SK-N-SH (cell line): ENCODE measurements around the gene RTN4RL2. TPM values are rescaled to one million over a fixed set of nuclear protein-coding genes. Genes with fewer than 3 reads are reported as not detected.

Source experiments
- CTCF ChIA-PET: fragments of 300-600, 350-600 bp; formaldehyde crosslinking; extraction: SDS; loops from one replicate; lab custom pipeline; 2021; lab: Yijun Ruan, JAX
- POLR2A ChIA-PET: fragments of 350-600 bp; sonication (Branson Sonifier 250); formaldehyde crosslinking; extraction: SDS; loops from one replicate; lab custom pipeline; 2020; ENCODE audit warnings: antibody characterized with exemption, inconsistent platforms; lab: Yijun Ruan, JAX
- DNase-seq: peaks from one replicate; pipeline ENCODE4 v3.0.0; 2012
- H2AFZ ChIP-seq: fragments of 200-600 bp; sonication (generic); 2 replicates; pipeline ENCODE4 v1.8.1; 2016; ENCODE audit warnings: antibody characterized with exemption, mild to moderate bottlenecking, low read depth
- H3F3A ChIP-seq: fragments of 200-600 bp; sonication (generic); replicated peaks from 2 replicates; pipeline ENCODE3; 2016; ENCODE audit warnings: antibody characterized with exemption, mild to moderate bottlenecking; ENCODE audit not compliant: insufficient read depth
- H3K27ac ChIP-seq, 2 experiments: fragments of 200-500 bp in 1 of 2; fragments of 200-600 bp in 1 of 2; sonication (Bioruptor generic) in 1 of 2; sonication (generic), shearing (Covaris generic) in 1 of 2; 2 replicates each; pipeline versions ENCODE4 v1.5.1 to v1.6.1; 2014 to 2016; ENCODE audit warnings: low read depth in 2 of 2, inconsistent platforms in 1 of 2, low read length in 1 of 2, mild to moderate bottlenecking in 1 of 2, mixed read lengths in 1 of 2
- H3K27me3 ChIP-seq: fragments of 200-600 bp; sonication (generic), shearing (Covaris generic); 2 replicates; pipeline ENCODE4 v1.6.1; 2016; ENCODE audit warnings: mixed run types; ENCODE audit not compliant: insufficient read depth
- H3K36me3 ChIP-seq, 2 experiments: fragments of 200-500 bp in 1 of 2; fragments of 200-600 bp in 1 of 2; sonication (Bioruptor generic) in 1 of 2; sonication (generic) in 1 of 2; replicated peaks in 1 of 2; 2 replicates each; pipeline versions ENCODE3 to v1.5.1; 2014 to 2016; ENCODE audit warnings: low read length in 1 of 2, mild to moderate bottlenecking in 1 of 2; ENCODE audit not compliant: insufficient read depth in 2 of 2, control insufficient read depth in 1 of 2
- H3K4me1 ChIP-seq, 2 experiments: fragments of 200-500 bp in 1 of 2; fragments of 200-600 bp in 1 of 2; sonication (Bioruptor generic) in 1 of 2; sonication (generic), shearing (Covaris generic) in 1 of 2; 2 replicates each; pipeline versions ENCODE4 v1.5.1 to v1.6.1; 2014 to 2016; ENCODE audit warnings: low read depth in 1 of 2, low read length in 1 of 2, mixed run types in 1 of 2; ENCODE audit not compliant: insufficient read depth in 2 of 2, control insufficient read depth in 1 of 2
- H3K4me2 ChIP-seq: fragments of 200-600 bp; sonication (generic), shearing (Covaris generic); 2 replicates; pipeline ENCODE4 v1.6.1; 2017; ENCODE audit warnings: mixed run types
- H3K4me3 ChIP-seq, 2 experiments: fragments of 200-500 bp in 1 of 2; fragments of 200-600 bp in 1 of 2; sonication (Bioruptor generic) in 1 of 2; sonication (generic), shearing (Covaris generic) in 1 of 2; 2 replicates each; pipeline versions ENCODE4 v1.5.1 to v1.8.1; 2014 to 2016; ENCODE audit warnings: low read depth in 2 of 2, inconsistent platforms in 1 of 2, low read length in 1 of 2, mild to moderate bottlenecking in 1 of 2, mixed read lengths in 1 of 2, moderate library complexity in 1 of 2
- H3K79me2 ChIP-seq: fragments of 200-600 bp; sonication (generic); 2 replicates; pipeline ENCODE4 v1.8.1; 2017; ENCODE audit warnings: mild to moderate bottlenecking; ENCODE audit not compliant: insufficient read depth
- H3K9ac ChIP-seq: fragments of 200-600 bp; sonication (generic); 2 replicates; pipeline ENCODE4 v1.6.1; 2017; ENCODE audit warnings: mixed run types
- H3K9me2 ChIP-seq: fragments of 200-600 bp; sonication (generic); 2 replicates; pipeline ENCODE4 v1.6.1; 2017; ENCODE audit warnings: mixed run types
- H3K9me3 ChIP-seq: fragments of 200-600 bp; sonication (generic); 2 replicates; pipeline ENCODE4 v1.6.1; 2017; ENCODE audit warnings: mixed run types, mild to moderate bottlenecking, moderate library complexity
- H4K20me1 ChIP-seq: fragments of 200-600 bp; sonication (generic); 2 replicates; pipeline ENCODE4 v1.6.1; 2017; ENCODE audit warnings: mild to moderate bottlenecking, mixed run types; ENCODE audit not compliant: insufficient read depth
- ELF1 ChIP-seq: IDR thresholded peaks from 2 replicates; pipeline ENCODE4 v1.4.0; 2012
- EP300 ChIP-seq, 2 experiments: IDR thresholded peaks; 2 replicates each; pipeline versions ENCODE4 v1.4.0 to v1.6.1; 2012; ENCODE audit warnings: borderline replicate concordance in 1 of 2, low read depth in 1 of 2, low read length in 1 of 2
- EZH2phosphoT487 ChIP-seq: fragments of 200-600 bp; sonication (generic); IDR thresholded peaks from 2 replicates; pipeline ENCODE4 v1.6.1; 2017; ENCODE audit warnings: low read depth, mixed run types, mild to moderate bottlenecking, antibody characterized with exemption, moderate library complexity, borderline replicate concordance
- FOXJ3 ChIP-seq: sonication (generic); formaldehyde crosslinking; IDR thresholded peaks from 2 replicates; pipeline ENCODE4 v1.5.1; 2020; ENCODE audit warnings: mild to moderate bottlenecking, missing genetic modification reagents
- GATA2 ChIP-seq: sonication (generic); formaldehyde crosslinking; IDR thresholded peaks from 2 replicates; pipeline ENCODE4 v1.5.0; 2020; ENCODE audit warnings: mild to moderate bottlenecking, missing genetic modification reagents
- POLR2AphosphoS5 ChIP-seq: IDR thresholded peaks from 2 replicates; pipeline ENCODE4 v1.6.1; 2012; ENCODE audit warnings: low read depth, low read length
- RAD21 ChIP-seq: IDR thresholded peaks from 2 replicates; pipeline ENCODE4 v1.6.1; 2012; ENCODE audit warnings: mild to moderate bottlenecking, low read length
- SMC3 ChIP-seq: IDR thresholded peaks from 2 replicates; pipeline ENCODE4 v1.6.1; 2012; ENCODE audit warnings: low read depth, low read length, improper control_type of control experiment
- TCF12 ChIP-seq: IDR thresholded peaks from 2 replicates; pipeline ENCODE4 v1.4.0; 2012
- TEAD4 ChIP-seq: IDR thresholded peaks from 2 replicates; pipeline ENCODE4 v1.4.0; 2012; ENCODE audit warnings: mild to moderate bottlenecking, borderline replicate concordance; ENCODE audit not compliant: insufficient read depth
- YY1 ChIP-seq: IDR thresholded peaks from 2 replicates; pipeline ENCODE4 v1.4.0; 2012; ENCODE audit warnings: low read depth, mild to moderate bottlenecking
- WGBS: methylation state at CpG from one replicate; pipeline ENCODE4 v1.1.6; 2017; ENCODE audit warnings: low lambda C conversion rate; 5-methylcytosine and 5-hydroxymethylcytosine counted together
- polyA plus RNA-seq, 3 experiments: library from polyadenylated mRNA; depleted of rRNA; stranded (reverse); fragments of >200 nt; gene quantifications; 2 replicates each; pipeline ENCODE4 v1.2.3, GENCODE V29; 2012
- TF ChIP-seq, protein P1 (sequence below): IDR thresholded peaks from 2 replicates; pipeline ENCODE4 v1.4.0; 2012; ENCODE audit warnings: low read depth
- TF ChIP-seq, protein P2 (sequence below): IDR thresholded peaks from 2 replicates; pipeline ENCODE4; 2012
- TF ChIP-seq, protein P3 (sequence below): IDR thresholded peaks from 2 replicates; pipeline ENCODE4 v1.4.0; 2012; ENCODE audit warnings: low read depth, borderline replicate concordance
- TF ChIP-seq, protein P4 (sequence below): IDR thresholded peaks from 2 replicates; pipeline ENCODE4 v1.6.1; 2012; ENCODE audit warnings: mild to moderate bottlenecking, low read depth, low read length, moderate library complexity
- TF ChIP-seq, protein P5 (sequence below): fragments of 200-600 bp; sonication (generic); IDR thresholded peaks from 2 replicates; pipeline ENCODE4 v1.6.1; 2017; ENCODE audit warnings: antibody characterized with exemption, mild to moderate bottlenecking, moderate library complexity

The RTN4RL2 gene
- polyA plus RNA-seq, 1 of the 3 experiments (the other 2 are of a cell fraction), result 0.30 TPM

DNA sequence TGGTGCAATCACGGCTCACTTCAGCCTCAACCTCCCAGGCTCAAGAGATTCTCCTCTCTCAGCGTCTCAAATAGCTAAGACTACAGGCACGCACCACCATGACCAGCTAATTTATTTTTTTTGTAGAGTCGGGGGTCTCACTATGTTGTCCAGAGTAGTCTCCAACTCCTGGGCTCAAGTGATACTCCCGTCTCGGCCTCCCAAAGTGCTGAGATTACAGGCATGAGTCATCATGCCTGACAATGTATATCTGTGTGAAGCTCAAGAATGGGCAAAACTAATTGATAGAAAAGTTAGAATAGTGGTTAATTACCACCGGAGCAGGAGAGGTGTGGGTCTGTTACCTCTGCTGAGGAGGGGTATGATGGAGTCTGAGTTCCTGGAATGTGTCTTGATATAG, 24.3 kb upstream of the RTN4RL2 start:
- Histone ChIP-seq H3K27me3 (no peaks in the 10 kb centered on the region), H3K9me3 (no peaks in the 10 kb centered on the region), H3K27ac (no peak overlapping the region), H3K4me1 (no peaks in the 10 kb centered on the region), H4K20me1 (no peaks in the 10 kb centered on the region), H3F3A (no peaks in the 10 kb centered on the region), H3K9ac (no peak overlapping the region), H3K4me3 (no peak overlapping the region), H3K36me3 (no peaks in the 10 kb centered on the region), H3K79me2 (no peaks in the 10 kb centered on the region), H3K4me2 (no peak overlapping the region), H3K9me2 (no peaks in the 10 kb centered on the region), H2AFZ (no peak overlapping the region)
- ChIA-PET POLR2A (no interaction called here), CTCF (interaction anchor here (0.8 to 3.0 kb wide), 3 partner anchors 22 to 132 kb away, joined by 3 to 18 read pairs (median 5); partner anchors contain the start of gene UBE2L6)
- DNase-seq, result no peak
- TF ChIP-seq POLR2AphosphoS5 (no peak), SMC3 (no peak), EP300 (IDR thresholded peaks at IDR 0.05; ENCODE audit: borderline replicate concordance in 1 of 2, low read depth in 1 of 2, low read length in 1 of 2) (no peak), TCF12 (no peak), EZH2phosphoT487 (no peak), GATA2 (CRISPR knock-in tag) (no peak), ELF1 (no peak), RAD21 (no peak), TEAD4 (no peak), YY1 (no peak), FOXJ3 (CRISPR knock-in tag) (no peak)
- TF ChIP-seq, protein P1, sequence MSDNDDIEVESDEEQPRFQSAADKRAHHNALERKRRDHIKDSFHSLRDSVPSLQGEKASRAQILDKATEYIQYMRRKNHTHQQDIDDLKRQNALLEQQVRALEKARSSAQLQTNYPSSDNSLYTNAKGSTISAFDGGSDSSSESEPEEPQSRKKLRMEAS, result no peak
- TF ChIP-seq, protein P2, sequence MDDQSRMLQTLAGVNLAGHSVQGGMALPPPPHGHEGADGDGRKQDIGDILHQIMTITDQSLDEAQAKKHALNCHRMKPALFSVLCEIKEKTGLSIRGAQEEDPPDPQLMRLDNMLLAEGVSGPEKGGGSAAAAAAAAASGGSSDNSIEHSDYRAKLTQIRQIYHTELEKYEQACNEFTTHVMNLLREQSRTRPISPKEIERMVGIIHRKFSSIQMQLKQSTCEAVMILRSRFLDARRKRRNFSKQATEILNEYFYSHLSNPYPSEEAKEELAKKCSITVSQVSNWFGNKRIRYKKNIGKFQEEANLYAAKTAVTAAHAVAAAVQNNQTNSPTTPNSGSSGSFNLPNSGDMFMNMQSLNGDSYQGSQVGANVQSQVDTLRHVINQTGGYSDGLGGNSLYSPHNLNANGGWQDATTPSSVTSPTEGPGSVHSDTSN, result no peak
- TF ChIP-seq, protein P3, sequence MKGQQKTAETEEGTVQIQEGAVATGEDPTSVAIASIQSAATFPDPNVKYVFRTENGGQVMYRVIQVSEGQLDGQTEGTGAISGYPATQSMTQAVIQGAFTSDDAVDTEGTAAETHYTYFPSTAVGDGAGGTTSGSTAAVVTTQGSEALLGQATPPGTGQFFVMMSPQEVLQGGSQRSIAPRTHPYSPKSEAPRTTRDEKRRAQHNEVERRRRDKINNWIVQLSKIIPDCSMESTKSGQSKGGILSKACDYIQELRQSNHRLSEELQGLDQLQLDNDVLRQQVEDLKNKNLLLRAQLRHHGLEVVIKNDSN, result no peak
- TF ChIP-seq, protein P4, sequence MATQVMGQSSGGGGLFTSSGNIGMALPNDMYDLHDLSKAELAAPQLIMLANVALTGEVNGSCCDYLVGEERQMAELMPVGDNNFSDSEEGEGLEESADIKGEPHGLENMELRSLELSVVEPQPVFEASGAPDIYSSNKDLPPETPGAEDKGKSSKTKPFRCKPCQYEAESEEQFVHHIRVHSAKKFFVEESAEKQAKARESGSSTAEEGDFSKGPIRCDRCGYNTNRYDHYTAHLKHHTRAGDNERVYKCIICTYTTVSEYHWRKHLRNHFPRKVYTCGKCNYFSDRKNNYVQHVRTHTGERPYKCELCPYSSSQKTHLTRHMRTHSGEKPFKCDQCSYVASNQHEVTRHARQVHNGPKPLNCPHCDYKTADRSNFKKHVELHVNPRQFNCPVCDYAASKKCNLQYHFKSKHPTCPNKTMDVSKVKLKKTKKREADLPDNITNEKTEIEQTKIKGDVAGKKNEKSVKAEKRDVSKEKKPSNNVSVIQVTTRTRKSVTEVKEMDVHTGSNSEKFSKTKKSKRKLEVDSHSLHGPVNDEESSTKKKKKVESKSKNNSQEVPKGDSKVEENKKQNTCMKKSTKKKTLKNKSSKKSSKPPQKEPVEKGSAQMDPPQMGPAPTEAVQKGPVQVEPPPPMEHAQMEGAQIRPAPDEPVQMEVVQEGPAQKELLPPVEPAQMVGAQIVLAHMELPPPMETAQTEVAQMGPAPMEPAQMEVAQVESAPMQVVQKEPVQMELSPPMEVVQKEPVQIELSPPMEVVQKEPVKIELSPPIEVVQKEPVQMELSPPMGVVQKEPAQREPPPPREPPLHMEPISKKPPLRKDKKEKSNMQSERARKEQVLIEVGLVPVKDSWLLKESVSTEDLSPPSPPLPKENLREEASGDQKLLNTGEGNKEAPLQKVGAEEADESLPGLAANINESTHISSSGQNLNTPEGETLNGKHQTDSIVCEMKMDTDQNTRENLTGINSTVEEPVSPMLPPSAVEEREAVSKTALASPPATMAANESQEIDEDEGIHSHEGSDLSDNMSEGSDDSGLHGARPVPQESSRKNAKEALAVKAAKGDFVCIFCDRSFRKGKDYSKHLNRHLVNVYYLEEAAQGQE, result no peak
- TF ChIP-seq, protein P5, sequence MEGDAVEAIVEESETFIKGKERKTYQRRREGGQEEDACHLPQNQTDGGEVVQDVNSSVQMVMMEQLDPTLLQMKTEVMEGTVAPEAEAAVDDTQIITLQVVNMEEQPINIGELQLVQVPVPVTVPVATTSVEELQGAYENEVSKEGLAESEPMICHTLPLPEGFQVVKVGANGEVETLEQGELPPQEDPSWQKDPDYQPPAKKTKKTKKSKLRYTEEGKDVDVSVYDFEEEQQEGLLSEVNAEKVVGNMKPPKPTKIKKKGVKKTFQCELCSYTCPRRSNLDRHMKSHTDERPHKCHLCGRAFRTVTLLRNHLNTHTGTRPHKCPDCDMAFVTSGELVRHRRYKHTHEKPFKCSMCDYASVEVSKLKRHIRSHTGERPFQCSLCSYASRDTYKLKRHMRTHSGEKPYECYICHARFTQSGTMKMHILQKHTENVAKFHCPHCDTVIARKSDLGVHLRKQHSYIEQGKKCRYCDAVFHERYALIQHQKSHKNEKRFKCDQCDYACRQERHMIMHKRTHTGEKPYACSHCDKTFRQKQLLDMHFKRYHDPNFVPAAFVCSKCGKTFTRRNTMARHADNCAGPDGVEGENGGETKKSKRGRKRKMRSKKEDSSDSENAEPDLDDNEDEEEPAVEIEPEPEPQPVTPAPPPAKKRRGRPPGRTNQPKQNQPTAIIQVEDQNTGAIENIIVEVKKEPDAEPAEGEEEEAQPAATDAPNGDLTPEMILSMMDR, result no peak
- WGBS, result 55% methylated on average over 7 of the region's 7 CpGs
